22Rv1 (cell line): ENCODE results near the gene SKIC3.

Source experiments
- CTCF ChIP-seq: fragments of 450-650 bp; IDR thresholded peaks from 2 replicates; pipeline ENCODE4 v1.5.1; 2017; ENCODE audit warnings: mild to moderate bottlenecking
- ZFX ChIP-seq: fragments of 450-650 bp; IDR thresholded peaks from 2 replicates; pipeline ENCODE4 v1.6.1; 2017; ENCODE audit warnings: antibody characterized with exemption, borderline replicate concordance

- TF ChIP-seq ZFX (no peak), CTCF (no peak)
Observed at GRCh38 chr5:95565280-95565920, 10.6 kb upstream of the SKIC3 start.
